HL-60 (cell line): ENCODE measurements around the gene LRRC8B.

ENCODE experiments used
- DNase-seq, 2 experiments: peaks; one replicate each; pipeline ENCODE4 v3.0.0-alpha.2; 2010 to 2020; ENCODE audit warnings: low read depth in 1 of 2, low spot score in 1 of 2
- H3K27ac ChIP-seq: fragments of 250-450 bp; sonication (Bioruptor Pico); replicated peaks from 2 replicates; pipeline ENCODE4 v1.5.1; 2020; ENCODE audit warnings: mild to moderate bottlenecking, moderate library complexity
- H3K27me3 ChIP-seq: fragments of 250-450 bp; sonication (Bioruptor Pico); 2 replicates; pipeline ENCODE4 v1.5.1; 2021; ENCODE audit warnings: mild to moderate bottlenecking, moderate library complexity; ENCODE audit not compliant: insufficient read depth, poor library complexity, severe bottlenecking
- H3K4me3 ChIP-seq: replicated peaks from 2 replicates; pipeline ENCODE4 v1.5.1; 2011; ENCODE audit warnings: mild to moderate bottlenecking, control low read depth, low read length; ENCODE audit not compliant: insufficient read depth
- GABPA ChIP-seq: IDR thresholded peaks from 2 replicates; pipeline ENCODE4 v1.6.1; 2012; ENCODE audit warnings: low read depth
- POLR2AphosphoS5 ChIP-seq: IDR thresholded peaks from 2 replicates; pipeline ENCODE4 v1.6.1; 2012; ENCODE audit warnings: low read depth
- SPI1 ChIP-seq: IDR thresholded peaks from 2 replicates; pipeline ENCODE4 v1.6.1; 2012; ENCODE audit warnings: low read depth, mild to moderate bottlenecking, borderline replicate concordance
- TF ChIP-seq, protein P1 (sequence below): IDR thresholded peaks from one replicate; pipeline ENCODE4 v1.5.1; 2011; ENCODE audit warnings: low read length, control low read depth, inconsistent platforms; ENCODE audit not compliant: insufficient read depth
- TF ChIP-seq, protein P2 (sequence below): IDR thresholded peaks from 2 replicates; pipeline ENCODE4 v1.6.1; 2012; ENCODE audit warnings: low read depth; ENCODE audit not compliant: insufficient replicate concordance

Gene LRRC8B

DNA sequence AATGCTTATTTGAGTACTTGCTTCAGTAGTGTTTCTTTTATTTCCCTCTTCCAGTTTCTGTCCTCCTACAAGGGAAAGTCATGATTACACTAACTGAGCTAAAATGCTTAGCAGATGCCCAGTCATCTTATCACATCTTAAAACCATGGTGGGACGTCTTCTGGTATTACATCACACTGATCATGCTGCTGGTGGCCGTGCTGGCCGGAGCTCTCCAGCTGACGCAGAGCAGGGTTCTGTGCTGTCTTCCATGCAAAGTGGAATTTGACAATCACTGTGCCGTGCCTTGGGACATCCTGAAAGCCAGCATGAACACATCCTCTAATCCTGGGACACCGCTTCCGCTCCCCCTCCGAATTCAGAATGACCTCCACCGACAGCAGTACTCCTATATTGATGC is 57.9 kb downstream of the LRRC8B start:
- Histone ChIP-seq H3K27ac (no peak overlapping the region), H3K27me3 (no peaks in the 10 kb centered on the region), H3K4me3 (no peak overlapping the region)
- TF ChIP-seq, protein P1, sequence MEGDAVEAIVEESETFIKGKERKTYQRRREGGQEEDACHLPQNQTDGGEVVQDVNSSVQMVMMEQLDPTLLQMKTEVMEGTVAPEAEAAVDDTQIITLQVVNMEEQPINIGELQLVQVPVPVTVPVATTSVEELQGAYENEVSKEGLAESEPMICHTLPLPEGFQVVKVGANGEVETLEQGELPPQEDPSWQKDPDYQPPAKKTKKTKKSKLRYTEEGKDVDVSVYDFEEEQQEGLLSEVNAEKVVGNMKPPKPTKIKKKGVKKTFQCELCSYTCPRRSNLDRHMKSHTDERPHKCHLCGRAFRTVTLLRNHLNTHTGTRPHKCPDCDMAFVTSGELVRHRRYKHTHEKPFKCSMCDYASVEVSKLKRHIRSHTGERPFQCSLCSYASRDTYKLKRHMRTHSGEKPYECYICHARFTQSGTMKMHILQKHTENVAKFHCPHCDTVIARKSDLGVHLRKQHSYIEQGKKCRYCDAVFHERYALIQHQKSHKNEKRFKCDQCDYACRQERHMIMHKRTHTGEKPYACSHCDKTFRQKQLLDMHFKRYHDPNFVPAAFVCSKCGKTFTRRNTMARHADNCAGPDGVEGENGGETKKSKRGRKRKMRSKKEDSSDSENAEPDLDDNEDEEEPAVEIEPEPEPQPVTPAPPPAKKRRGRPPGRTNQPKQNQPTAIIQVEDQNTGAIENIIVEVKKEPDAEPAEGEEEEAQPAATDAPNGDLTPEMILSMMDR: no peak
- TF ChIP-seq GABPA (no peak), SPI1 (no peak), POLR2AphosphoS5 (no peak)
- TF ChIP-seq, protein P2, sequence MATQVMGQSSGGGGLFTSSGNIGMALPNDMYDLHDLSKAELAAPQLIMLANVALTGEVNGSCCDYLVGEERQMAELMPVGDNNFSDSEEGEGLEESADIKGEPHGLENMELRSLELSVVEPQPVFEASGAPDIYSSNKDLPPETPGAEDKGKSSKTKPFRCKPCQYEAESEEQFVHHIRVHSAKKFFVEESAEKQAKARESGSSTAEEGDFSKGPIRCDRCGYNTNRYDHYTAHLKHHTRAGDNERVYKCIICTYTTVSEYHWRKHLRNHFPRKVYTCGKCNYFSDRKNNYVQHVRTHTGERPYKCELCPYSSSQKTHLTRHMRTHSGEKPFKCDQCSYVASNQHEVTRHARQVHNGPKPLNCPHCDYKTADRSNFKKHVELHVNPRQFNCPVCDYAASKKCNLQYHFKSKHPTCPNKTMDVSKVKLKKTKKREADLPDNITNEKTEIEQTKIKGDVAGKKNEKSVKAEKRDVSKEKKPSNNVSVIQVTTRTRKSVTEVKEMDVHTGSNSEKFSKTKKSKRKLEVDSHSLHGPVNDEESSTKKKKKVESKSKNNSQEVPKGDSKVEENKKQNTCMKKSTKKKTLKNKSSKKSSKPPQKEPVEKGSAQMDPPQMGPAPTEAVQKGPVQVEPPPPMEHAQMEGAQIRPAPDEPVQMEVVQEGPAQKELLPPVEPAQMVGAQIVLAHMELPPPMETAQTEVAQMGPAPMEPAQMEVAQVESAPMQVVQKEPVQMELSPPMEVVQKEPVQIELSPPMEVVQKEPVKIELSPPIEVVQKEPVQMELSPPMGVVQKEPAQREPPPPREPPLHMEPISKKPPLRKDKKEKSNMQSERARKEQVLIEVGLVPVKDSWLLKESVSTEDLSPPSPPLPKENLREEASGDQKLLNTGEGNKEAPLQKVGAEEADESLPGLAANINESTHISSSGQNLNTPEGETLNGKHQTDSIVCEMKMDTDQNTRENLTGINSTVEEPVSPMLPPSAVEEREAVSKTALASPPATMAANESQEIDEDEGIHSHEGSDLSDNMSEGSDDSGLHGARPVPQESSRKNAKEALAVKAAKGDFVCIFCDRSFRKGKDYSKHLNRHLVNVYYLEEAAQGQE: no peak
- no peak for DNase-seq

DNA sequence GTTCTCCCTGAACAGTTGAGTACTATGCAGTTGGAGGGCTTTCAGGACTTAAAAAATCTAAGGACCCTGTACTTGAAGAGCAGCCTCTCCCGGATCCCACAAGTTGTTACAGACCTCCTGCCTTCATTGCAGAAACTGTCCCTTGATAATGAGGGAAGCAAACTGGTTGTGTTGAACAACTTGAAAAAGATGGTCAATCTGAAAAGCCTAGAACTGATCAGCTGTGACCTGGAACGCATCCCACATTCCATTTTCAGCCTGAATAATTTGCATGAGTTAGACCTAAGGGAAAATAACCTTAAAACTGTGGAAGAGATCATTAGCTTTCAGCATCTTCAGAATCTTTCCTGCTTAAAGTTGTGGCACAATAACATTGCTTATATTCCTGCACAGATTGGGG is 59.6 kb downstream of the LRRC8B start:
- TF ChIP-seq SPI1: no peak
- TF ChIP-seq POLR2AphosphoS5: no peak
- TF ChIP-seq GABPA: no peak
- TF ChIP-seq, protein P2: no peak
- TF ChIP-seq, protein P1: no peak
- Histone ChIP-seq H3K27me3 (no peaks in the 10 kb centered on the region), H3K27ac (no peak overlapping the region), H3K4me3 (no peak overlapping the region)
- no peak for DNase-seq

DNA sequence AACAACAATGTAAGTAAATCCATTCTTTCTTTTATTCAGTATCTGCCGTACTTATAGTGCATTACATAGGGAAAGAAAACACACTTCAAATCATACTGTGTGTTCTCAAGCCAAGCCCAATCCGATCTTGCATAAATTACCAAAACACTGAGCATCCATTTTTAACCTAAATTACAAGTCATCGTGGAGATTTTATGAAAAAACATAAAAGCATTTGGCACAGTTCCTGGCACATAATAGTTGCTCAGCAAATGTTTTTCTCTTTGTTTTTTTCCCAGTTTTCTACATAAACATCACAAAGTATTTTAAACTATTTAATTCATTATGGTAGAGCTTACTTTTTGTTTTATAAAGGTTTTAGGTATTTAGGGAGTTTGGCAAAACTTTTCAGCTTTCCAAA is 60.2 kb downstream of the LRRC8B start:
- Histone ChIP-seq H3K4me3 (no peak overlapping the region), H3K27ac (no peak overlapping the region), H3K27me3 (no peaks in the 10 kb centered on the region)
- DNase-seq: no peak
- TF ChIP-seq, protein P2: no peak
- TF ChIP-seq SPI1 (no peak), GABPA (no peak), POLR2AphosphoS5 (no peak)
- TF ChIP-seq, protein P1: no peak
